Activated naive CD4-positive, alpha-beta T cell treated with Interleukin-2 at 50 U/mL for 16 hours (primary cell): ENCODE results near the gene TRAPPC12.
A peak's percentile ranks its signal among the peaks of the same experiment; 100 is the strongest.
"Not testable (repeated sequence)": the region's sequence is repeated elsewhere in the genome, so short reads cannot be mapped to it uniquely, and the experiment has no call there.

Experiments used
- DNase-seq: peaks from one replicate; pipeline ENCODE4 v3.0.0-alpha.2; 2020

TRAPPC12 gene

DNA sequence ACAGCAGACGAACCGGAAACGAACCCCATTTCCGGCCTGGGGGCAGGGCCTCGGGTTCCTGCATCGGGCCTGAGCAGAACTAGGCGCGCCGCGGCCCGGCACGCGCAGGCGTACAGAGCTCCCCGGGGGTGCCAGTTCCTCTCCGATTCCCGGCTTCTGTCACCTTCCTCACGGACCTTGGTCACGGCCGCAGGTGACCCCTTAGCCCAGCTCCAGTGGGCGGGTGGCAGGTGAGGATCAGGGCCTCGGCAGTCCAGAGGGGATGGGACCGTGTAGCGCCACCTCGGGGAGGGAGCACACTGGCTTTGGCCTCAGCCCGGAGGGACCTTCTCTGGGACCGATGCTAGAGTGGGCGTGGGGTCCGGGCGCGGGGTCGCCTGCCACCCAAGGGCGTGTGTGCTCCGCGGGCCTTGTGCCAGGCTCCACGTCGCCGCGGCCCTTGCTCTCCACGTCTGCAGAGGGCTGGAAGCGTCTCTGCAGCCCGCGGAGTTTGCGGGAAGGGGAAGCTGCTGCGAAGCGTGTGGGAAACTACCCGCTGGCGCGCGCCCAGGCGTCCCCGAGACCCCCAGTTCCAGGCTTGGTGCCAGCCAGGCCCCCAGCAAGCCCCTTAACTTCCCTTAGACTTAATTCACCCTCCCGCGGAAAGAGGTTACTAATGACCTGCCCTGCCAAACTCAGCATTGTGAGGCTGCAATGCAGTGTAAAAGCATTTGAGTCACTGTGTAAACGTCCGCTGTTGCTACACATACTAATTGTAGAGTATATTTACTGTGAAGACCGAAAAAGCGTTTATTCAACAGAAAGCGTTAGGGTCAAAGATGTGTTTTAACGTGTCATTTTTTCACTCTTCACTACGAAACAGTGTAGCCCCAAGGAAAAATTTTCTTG lies at the start of gene TRAPPC12:
Gene TRAPPC12, plus strand, starts transcription at position 48 of the 888 bp plus-strand sequence. CDS start 7,930 bp downstream, outside the sequence.
- DNase-seq, result peak; percentile 95

DNA sequence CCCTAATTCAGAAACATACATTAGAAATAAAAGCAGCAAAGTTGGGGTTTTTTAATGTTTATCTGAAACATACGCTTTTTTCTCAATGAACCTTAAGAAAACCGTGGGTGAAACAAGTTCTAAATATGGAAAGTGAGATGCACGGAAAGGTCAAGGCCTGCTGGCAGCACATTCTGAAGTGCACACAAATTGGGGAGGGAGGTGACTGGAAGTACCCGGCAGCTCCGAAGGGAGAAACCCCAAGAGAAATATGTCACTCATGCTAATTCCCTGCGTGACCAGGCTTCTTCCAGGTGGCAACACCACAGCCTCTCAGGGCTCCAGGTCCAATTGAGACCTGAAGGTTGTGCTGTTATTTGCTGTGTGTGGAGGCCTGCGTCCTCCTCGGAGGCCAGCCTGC lies 47.4 kb upstream of the TRAPPC12 start:
- DNase-seq, result no peak

GRCh38 chr2:3334392-3335345 lies 44.8 kb upstream of the TRAPPC12 start:
- DNase-seq, result no peak

DNA sequence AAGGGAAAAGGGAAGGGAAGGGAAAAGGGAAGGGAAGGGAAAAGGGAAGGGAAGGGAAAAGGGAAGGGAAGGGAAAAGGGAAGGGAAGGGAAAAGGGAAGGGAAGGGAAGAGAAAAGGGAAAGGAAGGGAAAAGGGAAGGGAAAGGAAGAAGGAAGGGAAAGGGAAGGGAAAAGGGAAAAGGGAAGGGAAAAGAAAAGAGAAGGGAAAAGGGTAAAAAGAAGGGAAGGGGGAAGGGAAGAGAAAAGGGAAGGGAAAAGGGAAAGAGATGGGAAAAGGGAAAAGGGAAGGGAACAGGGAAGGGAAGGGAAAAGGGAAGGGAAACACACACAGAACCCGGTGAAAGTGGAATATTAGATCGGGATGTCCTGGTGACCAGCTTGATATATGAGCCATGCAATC lies 42.6 kb upstream of the TRAPPC12 start:
- no peak for DNase-seq

DNA sequence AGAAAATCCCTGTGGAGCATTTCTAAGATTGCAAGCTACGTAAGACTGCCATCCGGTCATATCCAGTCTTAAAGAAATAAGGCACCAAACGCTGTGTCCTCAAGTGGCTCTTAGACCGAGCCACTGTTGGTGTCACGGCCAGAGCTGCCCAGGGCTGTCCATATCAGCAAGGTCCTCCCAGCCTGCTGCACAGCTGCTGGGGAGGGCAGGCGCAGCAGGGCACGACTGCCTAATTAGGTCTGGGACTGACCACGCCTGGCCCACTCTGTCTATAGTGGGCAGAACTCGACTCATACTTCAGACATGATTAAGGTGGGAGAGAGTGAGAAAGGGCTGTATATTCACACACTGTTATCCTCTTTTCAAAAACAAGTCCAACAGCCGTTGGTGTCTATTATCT lies 41.2 kb upstream of the TRAPPC12 start:
- no peak for DNase-seq

- no peak for DNase-seq
These were observed 39.4 kb upstream of the TRAPPC12 start for GRCh38 chr2:3340144-3340543.

DNA sequence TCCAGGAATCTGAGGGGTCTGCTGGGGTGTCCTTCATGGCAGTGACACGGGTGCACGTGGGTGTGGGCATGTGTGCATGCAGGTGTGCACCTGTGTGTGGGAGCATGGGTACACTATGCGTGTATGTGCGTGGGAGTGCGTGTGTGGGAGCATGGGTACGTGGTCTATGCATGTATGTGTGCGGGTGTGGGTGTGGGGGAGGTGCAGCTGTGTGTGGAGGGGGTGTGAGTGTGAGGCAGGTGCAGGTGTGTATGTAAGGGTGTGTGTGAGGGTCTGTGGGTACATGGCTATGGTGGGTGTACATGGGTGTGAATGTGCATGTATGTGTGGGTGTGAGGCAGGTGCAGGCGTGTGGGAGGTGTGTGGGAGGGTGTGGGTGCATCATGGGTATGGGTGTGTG lies 38.2 kb upstream of the TRAPPC12 start:
- DNase-seq, result no peak

GRCh38 chr2:3342324-3342723 lies 37.2 kb upstream of the TRAPPC12 start:
- DNase-seq, result no peak

- no peak for DNase-seq
These were observed 36.5 kb upstream of the TRAPPC12 start for GRCh38 chr2:3343012-3343411.

GRCh38 chr2:3344897-3345296 lies 34.6 kb upstream of the TRAPPC12 start:
- no peak for DNase-seq

- no peak for DNase-seq
These were observed 33.9 kb upstream of the TRAPPC12 start for GRCh38 chr2:3345621-3346020.

DNA sequence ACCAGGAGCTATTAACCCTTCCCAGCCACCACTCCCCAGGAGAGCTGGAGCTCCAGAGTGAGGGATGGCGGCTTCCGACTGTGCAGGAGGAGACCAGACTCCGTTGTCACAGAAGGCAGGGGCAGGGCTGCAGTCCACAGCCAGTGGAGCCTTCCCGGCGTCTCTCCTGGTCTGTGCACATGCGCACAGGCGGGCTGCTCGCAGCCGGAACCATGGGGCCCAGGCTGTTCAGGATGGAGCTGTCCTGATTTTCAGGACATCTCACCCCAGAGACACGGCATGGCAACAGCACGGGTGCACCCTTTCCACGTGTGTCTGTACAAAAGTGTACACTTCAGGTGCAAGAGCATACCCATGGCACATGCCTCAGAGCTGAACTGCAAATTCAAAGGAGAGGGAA lies 30.7 kb upstream of the TRAPPC12 start:
- no peak for DNase-seq

GRCh38 chr2:3349211-3349693 lies 30.2 kb upstream of the TRAPPC12 start:
- DNase-seq, result no peak

GRCh38 chr2:3354986-3355385 lies 24.5 kb upstream of the TRAPPC12 start:
- no peak for DNase-seq

GRCh38 chr2:3355951-3356569 lies 23.4 kb upstream of the TRAPPC12 start:
- no peak for DNase-seq

GRCh38 chr2:3356799-3357198 lies 22.7 kb upstream of the TRAPPC12 start:
- no peak for DNase-seq

DNA sequence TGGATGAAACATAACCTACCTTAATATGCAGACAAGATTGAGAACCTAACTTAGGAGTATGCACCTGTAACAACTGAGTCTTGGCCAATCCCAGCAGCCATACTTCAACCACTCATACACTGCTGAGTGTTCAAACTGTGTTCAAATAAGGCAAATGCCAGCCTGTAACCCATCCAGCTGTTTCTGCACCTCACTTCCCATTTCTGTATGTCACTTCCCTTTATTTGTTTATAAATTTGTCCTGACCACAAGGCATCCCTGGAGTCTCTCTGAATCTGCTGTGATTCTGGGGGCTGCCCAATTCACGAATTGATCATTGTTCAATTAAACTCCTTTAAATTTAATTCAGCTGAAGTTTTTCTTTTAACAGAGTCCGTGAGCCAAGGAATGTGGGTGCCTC lies 22.0 kb upstream of the TRAPPC12 start:
- not testable (repeated sequence) for DNase-seq

DNA sequence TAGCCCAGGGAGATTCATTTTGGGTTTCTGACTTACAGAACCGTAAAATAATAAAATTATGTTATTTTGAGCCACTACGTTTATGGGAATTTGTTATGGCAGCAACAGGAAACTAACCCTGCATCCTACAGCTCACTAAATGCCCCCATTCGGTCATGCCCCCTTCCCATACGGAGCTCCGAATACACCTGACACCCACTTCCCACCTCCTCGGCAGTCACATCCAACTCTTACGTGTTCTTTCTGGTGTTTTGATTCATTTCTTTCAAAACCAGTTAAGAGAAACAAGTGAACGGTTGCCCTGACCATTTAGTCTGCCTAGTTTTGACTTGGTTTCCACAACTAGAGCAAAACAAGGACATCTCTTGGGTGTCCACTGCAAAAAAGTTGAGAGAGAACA lies 21.6 kb upstream of the TRAPPC12 start:
- DNase-seq, result no peak

DNA sequence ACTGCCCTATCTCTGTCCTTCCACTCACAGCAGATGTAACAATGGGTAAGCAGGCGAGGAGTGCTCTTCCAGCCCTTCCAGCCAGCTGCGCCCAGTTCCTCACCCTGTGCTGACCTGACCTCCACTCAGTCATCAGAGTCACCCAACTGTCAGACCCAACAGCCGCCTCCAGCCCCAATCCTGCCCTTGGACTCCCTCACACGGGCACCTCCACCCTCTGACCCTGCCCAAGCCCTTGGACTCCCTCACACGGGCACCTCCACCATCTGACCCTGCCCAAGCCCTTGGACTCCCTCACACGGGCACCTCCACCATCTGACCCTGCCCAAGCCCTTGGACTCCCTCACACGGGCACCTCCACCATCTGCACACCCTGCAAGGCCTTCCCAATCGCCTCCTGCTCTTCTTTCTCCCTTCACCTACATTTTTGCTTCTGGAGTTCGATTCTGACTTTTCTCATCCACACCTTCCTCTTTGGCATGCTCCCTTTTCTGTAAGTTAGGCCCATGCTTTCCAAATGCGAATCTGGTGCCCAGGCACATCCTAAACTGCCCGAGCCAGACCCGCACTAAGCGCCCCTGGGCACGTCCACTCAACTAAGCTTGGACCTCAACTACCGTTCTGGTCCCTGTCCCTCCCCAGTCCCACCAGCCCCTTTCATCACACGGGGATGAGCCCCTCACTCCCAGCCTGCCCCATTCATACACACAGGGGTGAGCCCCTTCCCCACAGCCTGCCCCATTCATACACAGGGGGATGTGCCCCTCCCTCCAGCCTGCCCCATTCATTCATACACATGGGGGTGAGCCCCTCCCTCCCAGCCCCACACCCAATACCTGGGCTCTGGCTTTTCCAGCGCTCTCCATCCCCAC lies 17.7 kb upstream of the TRAPPC12 start:
- DNase-seq, result no peak

DNA sequence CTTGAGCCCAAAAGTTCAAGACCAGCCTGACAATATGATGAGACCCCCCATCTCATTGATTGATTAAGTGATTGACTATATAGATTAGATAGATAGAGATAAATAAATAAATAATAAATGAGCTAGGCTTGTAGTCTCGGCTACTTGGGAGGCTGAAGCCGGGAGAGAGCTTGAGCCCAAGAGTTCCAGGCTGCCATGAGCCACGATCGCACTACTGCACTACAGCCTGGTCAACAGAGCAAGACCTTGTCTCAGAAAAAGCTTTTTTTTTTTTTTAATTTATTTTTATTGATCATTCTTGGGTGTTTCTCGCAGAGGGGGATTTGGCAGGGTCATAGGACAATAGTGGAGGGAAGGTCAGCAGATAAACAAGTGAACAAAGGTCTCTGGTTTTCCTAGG lies 14.3 kb upstream of the TRAPPC12 start:
- no peak for DNase-seq

DNA sequence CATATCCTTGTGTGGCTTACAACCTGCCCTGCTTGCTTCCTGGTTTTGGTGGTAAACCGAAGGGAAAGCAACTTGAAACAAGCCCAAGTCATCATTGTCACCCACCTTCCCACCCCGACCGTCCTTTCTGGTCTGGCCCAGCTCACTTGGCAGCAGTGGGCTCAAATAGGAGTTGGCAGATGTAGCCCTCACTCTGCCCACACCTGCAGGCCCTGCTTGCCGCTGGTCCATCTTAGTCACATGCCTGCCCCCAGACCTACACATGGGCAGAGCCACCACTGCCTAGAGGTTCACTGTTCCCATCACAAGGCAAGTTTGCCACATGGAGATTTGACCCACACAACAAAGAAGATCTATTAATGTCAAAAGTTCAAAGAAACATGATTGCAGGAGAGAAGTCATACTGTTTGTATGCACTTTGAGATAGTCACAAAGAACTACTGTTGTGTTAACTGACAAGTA lies 11.2 kb upstream of the TRAPPC12 start:
- no peak for DNase-seq
